Activated CD4-positive, alpha-beta T cell treated with anti-CD3 and anti-CD28 coated beads for 24 hours (primary cell): ENCODE measurements around the gene VPS9D1.

Experiments
- DNase-seq, 2 donors: peaks; one replicate each; pipeline ENCODE4 v3.0.0-alpha.2; 2020; ENCODE audit warnings: low read depth in 2 of 2

VPS9D1 gene

DNA sequence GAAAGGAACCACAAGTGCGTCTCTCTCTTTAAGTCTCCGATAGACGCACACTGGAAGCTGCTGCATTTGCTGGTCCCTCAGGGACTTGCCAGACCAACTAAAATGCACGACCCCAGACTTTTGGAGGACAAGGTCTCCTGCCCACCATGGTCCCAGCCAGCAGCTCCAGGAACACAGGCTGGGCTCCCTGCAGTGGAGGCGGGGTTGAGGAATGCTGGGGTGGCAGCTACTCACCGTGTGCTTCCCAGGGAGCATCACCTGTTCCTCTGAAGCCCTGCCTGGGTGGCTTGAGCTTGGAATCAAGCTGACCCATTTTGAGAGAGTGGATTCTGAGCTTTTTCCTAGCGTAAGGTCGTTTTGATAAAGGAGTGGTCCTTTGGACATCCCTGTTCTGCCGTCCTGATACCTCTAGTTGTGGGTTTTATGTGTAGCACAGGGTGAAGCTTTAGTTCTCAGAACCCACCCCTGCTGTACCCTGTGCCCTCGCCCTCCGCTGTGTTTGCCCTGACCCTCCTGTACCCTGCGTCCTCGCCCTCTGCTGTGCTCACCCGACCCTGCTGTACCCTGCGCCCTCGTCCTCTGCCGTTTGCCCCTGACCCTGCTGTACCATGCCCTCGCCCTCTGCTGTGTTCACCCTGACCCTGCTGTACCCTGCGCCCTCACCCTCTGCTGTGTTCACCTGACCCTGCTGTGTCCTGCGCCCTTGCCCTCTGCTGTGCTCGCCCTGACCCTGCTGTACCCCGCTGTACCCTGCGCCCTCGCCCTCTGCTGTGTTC lies 11.6 kb upstream of the VPS9D1 start:
- DNase-seq: no peak

DNA sequence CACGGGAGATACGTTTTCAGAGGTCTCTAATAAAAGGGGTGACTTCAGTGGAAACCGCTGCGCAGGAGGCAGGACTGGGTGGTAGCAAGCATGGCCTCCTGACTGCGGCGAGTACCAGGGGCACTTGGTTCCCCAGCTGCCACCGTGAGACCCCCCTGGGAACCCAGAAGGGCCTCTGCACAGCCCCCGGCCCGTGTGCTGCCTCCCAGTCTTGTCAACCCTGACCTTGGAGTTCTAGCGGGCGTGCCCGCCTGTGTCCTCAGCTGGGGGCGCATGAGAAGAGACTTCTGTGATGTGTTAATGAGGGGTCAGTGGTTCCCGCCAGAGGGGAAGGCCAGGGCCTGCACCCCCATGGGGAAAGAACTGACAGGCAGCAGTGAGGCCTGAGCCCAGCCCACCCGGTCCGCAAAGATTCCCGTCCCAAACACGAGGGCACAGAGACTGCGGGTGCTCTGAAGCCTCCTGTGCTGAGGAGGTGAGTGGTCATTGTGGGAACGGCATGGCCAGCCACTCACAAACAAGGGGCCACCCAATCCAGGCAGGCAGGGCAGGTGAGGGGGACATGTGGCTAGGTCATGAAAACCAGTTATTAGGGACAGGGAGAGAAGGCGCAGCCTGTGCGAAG lies 10.0 kb upstream of the VPS9D1 start:
- DNase-seq: no peak

DNA sequence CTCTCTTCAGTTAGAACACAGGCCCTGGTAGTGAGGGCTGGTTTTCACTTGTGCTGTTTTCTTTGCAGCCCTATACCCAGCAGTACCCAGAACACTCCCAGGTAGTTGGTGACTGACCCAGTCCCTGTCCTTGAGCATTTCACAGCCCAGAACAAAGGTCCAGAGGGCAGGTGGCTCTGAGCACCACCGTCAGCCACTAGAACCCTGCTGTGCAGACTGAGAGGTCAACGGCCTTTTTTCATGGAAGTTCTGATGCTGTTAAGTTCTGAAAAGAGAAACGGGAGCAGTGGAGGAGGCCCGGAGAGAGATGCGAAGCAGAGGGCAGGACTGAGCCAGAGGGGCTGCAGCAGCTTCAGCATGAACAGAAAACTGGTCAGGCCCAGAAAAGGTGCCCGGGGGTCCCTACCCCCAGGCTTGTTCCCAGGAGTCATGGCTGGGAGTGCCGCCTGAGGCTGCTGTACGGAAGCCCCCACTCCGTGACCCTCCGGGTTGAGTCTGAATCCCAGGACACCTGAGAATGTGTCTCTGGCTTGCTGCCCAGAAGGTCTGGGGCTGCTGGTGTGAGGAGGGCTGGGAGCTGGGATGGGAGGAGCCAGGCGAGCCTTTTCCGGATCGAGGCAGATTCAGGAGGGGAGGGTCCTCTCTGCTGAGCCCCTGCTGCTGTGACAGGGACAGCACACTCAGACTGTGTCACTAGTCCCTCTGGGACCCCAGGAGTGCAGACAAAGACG lies 9.3 kb upstream of the VPS9D1 start:
- no peak for DNase-seq

DNA sequence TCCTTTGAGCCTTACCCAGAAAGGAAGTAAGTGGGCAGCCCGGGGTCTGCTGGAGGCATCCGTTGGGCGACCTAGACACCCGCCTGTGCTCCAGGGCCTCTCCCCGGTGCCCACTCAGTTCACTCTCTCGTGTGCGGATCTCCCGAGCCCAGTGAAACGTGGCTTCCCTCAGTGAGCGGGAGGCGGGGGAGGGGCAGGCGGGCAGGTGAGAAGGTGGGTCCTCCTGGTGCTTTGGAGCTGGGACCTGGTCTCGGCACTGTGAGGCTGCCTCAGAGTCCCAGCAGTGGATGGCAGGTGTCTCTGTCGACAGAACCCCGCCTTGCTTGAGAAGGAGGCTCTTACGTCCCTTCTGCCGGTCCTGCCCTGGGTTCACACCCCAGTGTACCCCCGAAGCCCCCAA lies 8.6 kb upstream of the VPS9D1 start:
- DNase-seq: no peak

DNA sequence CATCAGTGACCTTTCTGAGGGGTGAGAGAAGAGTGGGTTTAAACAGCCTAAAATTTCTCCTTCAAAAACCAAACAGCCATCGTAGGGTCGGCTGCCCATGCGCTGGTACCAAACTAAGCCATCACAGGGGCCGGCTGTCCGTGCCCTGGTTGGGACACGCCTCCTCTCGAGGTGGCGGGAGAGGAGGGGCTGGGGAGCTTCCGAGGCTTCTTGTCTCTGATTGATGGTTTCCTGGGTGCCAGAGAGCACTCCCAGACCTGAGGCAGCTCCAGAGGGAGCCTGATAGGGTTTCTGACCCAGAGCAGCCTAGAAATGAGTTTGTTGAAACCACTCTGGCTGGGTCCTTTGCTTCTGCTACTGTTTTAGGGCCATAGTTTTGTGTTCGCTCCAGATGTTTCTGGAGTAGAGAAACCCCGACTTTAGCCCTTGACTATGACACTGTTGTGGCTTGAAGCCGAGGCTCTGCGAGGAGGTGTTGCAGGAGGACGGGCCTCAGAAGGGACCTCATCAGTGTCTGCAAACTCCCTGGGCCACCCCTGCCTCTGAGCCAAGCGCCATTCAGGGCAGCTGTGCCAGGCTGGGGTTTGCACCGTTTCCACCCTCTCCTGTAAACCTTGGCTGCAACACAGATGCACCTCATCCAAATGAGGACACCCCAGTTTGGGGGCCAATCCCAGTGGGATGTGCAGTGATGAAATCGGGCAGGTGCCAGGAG lies 6.9 kb upstream of the VPS9D1 start:
- DNase-seq: no peak

DNA sequence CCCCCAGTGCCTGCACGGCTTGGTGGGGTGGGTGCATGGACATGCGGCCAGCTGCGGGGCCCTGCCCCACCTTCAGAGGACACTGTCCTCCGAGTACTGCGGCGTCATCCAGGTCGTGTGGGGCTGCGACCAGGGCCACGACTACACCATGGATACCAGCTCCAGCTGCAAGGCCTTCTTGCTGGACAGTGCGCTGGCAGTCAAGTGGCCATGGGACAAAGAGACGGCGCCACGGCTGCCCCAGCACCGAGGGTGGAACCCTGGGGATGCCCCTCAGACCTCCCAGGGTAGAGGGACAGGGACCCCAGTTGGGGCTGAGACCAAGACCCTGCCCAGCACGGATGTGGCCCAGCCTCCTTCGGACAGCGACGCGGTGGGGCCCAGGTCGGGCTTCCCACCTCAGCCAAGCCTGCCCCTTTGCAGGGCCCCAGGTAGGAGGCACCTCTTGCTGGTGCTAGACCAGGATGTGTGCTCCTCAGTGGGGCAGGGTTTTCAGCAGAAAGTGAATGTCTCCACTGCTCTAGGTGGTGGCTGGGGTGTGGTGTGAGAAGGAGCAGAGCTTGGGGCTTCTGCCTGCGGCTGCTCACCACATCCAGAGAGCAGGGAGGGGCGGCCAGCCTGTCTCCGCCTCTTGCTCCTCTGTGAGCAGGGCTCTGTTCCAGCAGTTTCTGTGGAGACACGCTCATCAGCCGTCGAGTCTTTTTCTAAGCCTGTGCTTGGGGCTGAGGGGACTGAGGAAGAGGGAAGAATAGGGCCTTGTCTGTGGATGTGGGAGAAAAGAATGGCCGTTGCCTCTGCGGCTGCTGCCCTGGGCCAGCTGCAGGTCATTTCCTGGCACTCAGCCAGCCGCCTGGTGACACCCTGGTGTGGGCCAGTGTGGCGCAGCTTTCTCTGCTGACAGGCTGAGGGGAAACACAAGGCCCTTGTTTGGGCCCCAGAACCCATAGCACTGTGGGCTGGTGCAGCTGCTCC lies 2.9 kb upstream of the VPS9D1 start:
- DNase-seq: no peak

DNA sequence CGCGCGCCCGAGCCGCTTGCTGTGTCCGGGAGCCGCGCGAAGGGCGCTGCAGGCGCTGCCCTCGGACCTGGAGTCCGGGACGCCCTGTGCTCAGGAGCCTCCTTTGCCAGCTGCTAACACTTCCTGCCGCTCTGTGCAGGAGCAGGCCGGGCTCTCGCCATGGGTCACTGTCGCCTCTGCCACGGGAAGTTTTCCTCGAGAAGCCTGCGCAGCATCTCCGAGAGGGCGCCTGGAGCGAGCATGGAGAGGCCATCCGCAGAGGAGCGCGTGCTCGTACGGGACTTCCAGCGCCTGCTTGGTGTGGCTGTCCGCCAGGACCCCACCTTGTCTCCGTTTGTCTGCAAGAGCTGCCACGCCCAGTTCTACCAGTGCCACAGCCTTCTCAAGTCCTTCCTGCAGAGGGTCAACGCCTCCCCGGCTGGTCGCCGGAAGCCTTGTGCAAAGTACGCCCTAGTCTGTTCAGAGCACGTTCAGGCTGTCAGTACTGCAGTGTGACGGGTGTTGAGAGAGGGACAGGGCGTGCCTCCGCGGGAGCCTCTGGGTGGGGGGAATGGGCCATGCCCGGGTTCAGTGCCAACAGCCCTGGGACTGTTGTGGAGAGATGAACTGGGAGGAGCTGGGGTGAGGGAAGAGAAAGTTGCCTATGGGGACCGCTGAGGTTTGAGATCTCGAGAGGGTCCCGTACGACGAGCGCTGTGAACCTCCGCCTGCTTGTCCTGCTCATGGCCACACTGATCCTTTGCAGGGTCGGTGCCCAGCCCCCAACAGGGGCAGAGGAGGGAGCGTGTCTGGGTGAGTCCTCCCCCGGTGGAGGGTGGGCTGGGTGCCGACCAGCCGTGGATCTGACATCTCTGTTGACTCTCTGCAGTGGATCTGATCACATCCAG lies 1.9 kb upstream of the VPS9D1 start:
- DNase-seq: no peak

DNA sequence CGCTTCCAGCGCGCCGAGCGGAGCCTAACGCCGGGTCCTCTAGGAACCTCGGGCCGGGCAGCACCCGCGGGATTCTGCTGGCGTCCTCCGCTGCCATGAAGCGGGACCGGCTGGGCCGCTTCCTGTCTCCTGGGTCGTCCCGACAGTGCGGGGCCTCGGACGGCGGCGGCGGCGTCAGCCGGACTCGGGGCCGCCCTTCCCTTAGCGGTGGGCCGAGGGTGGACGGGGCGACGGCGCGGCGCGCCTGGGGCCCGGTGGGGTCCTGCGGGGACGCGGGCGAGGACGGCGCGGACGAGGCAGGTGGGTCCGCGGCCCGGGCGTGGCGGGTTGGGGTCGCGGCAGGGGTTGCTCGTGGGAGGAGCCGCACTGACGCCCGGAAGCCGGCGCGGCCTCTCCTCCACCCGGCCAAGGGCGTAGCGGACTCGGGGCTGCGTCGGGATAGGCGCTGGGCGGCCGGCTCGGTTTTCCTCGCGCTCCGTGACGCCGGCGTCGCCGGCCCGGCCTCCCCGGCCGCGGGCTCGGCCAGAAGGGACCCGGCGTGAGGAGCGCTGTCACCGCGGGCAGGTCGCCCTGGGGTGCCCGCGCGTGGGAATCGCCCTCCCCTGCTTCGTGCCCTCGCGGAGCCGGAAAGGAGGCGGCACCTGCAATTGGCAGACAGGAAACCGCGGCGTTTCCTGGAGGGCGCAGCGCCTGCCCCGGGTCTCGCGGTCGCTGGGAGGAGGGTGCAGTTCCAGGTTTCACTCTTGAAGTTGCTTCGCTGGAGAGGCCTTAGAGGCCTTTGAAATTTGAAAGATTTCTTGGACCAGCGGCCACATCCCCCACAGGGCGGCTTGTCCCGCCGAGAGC lies 1.1 kb upstream of the VPS9D1 start:
- DNase-seq: peak; percentile 66 to 68

DNA sequence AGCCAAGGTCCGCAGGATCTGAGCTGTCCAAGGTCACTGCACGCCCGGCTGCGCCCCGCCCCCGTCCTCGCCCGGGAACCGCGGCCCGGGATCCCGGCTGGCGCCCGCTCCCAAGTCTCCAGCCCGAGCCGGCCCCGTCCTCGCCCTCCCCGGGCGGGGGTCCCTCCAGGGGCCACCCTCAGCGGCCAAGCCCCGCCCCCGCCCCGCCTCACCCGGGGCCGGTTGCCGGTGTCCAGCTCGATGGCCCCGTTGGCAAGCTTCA lies 216 bp downstream of the VPS9D1 start:
- no peak for DNase-seq

DNA sequence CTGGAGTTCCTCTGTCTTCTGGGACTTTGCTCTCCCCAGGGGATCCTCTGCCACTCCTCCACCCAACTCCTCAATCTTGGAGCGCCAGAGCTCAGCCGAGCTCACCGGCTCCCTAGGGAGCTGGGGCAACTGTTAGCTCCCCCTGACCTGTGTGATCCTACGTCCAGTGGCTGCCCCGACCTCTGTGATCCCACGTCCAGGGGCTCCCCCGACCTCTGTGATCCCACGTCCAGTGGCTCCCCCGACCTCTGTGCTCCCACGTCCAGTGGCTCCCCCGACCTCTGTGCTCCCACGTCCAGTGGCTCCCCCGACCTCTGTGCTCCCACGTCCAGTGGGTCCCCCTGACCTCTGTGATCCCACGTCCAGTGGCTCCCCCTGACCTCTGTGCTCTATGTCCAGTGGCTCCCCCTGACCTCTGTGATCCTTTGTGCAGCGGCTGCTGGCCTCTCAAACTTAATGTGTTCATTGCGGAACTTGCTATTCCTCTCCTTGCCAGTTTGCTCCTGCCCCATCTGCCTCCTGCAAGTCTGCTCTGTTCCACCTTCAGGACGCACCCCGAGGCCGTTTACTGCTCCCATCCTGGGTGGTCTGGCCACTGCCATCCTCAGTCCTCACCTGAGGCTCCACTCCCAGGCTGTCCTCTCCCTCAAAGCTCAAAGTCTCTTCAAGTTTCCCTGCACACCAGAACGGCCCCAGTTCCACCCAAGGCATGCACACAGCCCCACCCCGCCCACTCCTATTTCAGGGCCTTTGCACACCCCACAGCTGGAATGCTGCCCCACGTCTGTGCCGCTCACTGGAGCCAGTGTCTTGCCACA lies 2.8 kb downstream of the VPS9D1 start:
- no peak for DNase-seq

DNA sequence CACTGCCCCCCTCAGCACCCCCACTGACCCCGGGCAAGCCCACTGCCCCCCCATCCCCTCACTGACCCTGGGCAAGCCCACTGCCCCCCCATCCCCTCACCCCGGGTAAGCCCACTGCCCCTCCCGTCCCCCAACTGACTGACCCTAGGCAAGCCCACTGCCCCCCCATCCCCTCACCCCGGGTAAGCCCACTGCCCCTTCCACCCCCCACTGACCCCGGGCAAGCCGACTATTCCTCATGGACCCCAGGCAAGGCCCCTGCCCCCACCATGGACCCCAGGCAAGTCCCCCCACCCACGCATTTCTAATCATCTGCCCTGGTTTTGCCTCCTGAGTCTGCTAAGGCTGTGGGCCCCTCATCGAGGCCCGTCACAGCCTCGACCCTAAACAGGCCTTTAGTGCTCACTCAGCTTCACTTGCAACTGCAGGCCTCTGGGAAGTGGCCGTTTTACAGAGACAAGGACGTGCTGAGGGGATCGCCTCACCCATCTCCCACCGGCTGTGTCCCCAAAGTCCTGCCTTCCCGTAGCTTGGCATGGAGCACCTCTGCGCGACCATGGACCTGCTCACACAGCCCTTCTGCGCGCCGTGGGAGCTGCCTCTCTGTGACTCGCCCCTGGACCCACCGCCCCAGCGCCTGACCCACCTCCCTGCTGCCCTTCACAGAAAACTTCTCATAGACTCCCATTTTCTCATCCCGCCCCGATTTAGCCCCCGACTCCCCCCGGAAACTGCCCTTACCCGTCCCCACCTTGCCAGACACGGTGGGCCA lies 3.6 kb downstream of the VPS9D1 start:
- DNase-seq: no peak

DNA sequence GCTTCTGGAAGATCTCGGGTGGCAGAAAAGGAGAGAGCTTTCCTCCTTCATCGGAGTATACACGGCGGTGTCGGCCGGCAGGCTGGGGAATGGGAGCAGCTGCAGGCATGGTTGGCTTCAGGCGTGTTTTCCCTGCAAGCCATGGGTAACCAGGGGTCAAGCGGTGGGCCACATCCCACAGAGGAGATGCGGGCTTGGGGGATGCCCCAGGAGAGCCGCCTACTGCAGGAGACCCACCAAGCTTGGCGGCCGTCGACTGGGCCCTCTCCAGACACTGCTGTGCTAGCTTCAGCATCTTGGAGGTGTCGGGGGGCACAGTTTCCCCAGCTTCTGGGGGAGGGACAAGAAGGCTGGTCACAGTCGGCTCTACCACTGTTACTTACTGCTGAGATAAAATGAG lies 4.2 kb downstream of the VPS9D1 start:
- DNase-seq: no peak

DNA sequence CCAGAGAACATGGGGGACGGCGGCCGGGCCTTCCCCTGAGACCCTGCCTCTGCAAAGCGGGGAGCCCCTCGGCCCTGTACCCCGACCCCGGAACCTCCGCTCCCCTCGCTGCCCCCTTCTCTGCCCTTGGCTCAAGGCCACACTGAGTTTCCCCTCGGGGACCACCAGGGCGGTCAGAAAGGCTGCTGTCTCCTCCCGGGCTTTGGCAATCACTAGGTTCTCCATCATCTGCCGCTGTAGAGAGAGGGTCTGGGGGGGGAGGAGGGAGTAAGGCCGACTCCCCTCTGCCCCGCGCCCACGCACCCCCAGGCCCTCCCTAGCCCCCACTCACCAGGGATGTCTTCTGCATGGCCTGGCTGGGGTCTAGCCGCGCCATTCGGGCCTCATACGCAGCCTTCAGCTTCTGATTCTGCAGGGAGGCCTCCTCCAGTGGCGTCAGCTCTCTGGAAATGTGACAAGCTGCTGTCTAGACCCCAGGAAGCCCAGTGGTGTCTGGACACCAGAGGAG lies 8.4 kb downstream of the VPS9D1 start:
- no peak for DNase-seq

DNA sequence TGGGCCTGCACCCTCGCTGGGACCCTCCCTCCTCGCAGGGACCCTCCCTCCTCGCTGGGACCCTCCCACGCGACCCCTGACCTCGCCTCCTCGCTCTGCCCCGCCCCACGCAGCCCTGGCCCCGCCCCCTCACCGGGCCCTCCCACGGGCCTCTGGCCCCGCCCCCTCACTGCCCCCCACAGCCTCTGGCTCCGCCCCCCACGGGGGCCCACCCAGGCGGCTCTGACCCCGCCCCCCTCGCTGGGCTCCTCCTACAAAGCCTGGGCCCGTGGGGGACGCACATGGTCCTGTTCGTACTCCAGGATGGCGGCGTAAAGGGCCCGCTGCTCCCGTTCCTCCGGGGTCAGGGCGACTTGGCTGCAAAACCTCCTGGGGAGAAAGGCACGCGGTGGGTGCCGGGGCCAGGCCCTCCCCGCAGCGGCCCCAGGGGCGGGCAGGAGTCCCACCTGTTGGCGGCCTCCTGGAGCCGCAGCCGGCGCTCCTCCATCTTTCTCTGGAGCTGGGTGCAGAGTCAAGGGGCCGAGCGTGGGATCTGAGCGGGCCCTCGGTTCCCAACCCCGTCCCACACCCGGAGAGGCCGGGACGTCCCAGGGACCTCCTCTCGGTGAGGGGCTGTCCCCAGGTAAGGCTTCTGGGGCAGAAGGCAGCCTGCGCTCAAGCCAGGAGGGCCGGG lies 9.0 kb downstream of the VPS9D1 start:
- DNase-seq: peak; percentile 64 to 73

DNA sequence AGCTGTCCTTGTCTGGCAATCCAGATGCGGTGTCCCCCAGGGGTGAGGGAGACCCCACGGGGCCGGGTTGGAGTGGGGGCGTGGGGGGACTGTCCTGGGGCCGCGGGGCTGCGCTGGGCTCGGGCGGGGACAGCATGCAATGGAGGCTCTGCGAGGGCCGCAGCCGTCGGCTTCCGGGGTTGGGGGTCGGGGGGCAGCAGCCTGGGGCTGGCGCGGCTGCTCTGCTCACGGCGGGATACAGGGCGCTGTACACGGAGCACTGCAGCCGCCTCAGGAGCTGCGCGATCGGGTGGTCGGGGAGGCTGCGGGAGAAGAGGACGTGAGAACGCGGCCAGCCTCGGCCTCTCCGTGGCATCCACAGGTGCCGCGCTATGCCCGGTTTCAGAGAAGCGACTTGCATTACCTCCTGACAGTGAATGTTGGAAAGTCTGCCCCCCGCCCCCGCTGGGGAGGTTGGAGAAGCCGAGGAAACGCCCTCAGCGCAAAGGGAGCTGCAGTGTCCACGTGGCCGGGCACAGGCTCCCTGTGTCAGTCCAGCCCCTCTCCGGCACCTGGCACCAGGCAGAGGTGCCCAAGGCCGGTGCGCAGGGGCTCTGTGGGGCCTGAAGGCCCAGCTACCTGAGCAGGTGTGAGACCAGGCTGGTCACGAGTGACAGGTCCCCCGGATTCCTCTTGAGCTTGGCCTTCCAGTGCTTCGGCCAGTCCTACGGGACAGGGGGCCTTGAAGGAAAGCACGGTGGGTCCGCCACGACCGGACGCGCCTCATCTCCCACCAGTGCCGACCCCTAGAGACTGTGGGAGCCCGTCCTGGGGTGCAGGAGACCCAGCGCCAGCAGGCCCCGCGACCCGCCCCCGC lies 9.8 kb downstream of the VPS9D1 start:
- no peak for DNase-seq
